GM18870 (cell line): Measurements from ENCODE around the gene NAA25.

ENCODE experiments used
- ATAC-seq: cut with Tn5 transposase; IDR thresholded peaks from one replicate; pipeline ENCODE4 v1.9.1; 2021; ENCODE audit warnings: moderate library complexity; ENCODE audit not compliant: unreplicated experiment

NAA25 gene

DNA sequence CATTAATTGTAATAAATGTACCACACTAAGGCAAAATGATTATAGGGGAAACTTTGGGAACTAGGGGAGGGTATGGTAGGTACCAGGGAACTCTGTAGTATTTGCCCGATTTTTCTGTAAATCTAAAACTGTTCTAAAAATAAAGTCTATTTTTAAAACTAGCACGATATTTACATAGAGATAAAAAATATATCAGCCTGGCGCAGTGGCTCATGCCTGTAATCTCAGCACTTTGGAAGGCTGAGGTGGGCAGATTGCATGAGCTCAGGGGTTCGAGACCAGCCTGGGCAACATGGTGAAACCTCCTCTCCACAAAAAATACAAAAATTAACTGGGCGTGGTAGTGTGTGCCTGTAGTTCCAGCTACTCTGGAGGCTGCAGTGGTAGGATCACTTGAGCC is 128.0 kb downstream of the NAA25 start:
- ATAC-seq: no peak

DNA sequence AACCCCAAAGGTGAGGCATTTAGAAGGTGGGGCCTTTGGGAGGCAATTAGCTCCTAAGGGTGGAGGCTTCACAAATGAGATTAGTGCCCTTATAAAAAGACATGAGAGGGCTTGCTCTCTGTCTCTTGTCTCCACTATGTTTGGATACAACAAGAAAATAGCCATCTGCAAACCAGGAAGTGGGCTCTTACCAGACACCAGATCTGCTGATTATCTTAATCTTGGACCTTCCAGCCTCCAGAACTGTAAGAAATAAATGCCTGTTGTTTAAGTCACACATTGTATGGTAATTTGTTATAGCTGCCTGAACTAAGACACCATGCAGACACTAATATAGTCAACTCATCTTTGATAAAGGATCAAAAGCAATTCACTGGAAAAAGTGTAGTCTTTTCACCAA is 130.0 kb downstream of the NAA25 start:
- ATAC-seq: no peak

DNA sequence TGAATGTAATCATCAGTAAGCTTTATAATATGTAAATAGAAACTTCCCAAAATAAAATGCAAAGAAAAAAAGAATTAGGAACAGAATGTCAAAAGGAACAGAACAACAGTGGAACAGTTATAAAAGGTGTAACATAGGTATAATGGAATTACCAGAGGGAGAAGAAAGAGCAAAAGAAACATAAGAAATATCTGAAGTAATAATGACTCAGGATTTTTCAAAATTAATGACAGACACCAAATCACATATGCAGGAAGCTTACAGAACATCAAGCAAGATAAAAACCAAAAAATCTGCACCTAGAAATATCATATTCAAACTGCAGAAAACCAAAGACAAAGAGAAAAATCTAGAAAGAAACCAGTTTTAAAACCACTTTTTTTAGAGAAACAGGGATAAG is 131.7 kb downstream of the NAA25 start:
- no peak for ATAC-seq
